NCI-H187 treated with DMSO at 0.1 percent for 48 hours (cell line): Measurements from ENCODE around the gene DUT.

ENCODE experiments used
- DNase-seq: peaks from one replicate; lab custom pipeline; 2025; lab: John Stamatoyannopoulos, UW

DUT gene

GRCh38 chr15:48330105-48330785 lies 984 bp upstream of the DUT start:
- DNase-seq, result no peak

GRCh38 chr15:48331796-48332641 lies 790 bp downstream of the DUT start:
- DNase-seq, result no peak

GRCh38 chr15:48332642-48333034 lies 1.4 kb downstream of the DUT start:
- no peak for DNase-seq

- no peak for DNase-seq
Measured at GRCh38 chr15:48333540-48333939, 2.3 kb downstream of the DUT start.

- DNase-seq, result no peak
Measured at GRCh38 chr15:48334260-48334659, 3.0 kb downstream of the DUT start.

- DNase-seq, result no peak
Measured at GRCh38 chr15:48336940-48337339, 5.7 kb downstream of the DUT start.

GRCh38 chr15:48337607-48338006 lies 6.4 kb downstream of the DUT start:
- no peak for DNase-seq

- no peak for DNase-seq
Measured at GRCh38 chr15:48340111-48340510, 8.9 kb downstream of the DUT start.

GRCh38 chr15:48343865-48344264 lies 12.6 kb downstream of the DUT start:
- DNase-seq, result no peak

GRCh38 chr15:48345516-48345915 lies 14.3 kb downstream of the DUT start:
- DNase-seq, result no peak

- DNase-seq, result peak; percentile 13
Measured at GRCh38 chr15:48352474-48353072, 21.3 kb downstream of the DUT start.

- DNase-seq, result no peak
Measured at GRCh38 chr15:48354694-48355303, 23.6 kb downstream of the DUT start.

GRCh38 chr15:48355377-48355776 lies 24.1 kb downstream of the DUT start:
- DNase-seq, result no peak

GRCh38 chr15:48358229-48359152 lies 27.3 kb downstream of the DUT start:
- no peak for DNase-seq

GRCh38 chr15:48360841-48361240 lies 29.6 kb downstream of the DUT start:
- DNase-seq, result no peak

GRCh38 chr15:48361685-48362084 lies 30.5 kb downstream of the DUT start:
- DNase-seq, result no peak

- DNase-seq, result no peak
Measured at GRCh38 chr15:48363474-48363873, 32.2 kb downstream of the DUT start.

GRCh38 chr15:48365575-48365974 lies 34.3 kb downstream of the DUT start:
- no peak for DNase-seq

- DNase-seq, result no peak
Measured at GRCh38 chr15:48366584-48367312, 35.5 kb downstream of the DUT start.

GRCh38 chr15:48367483-48367882 lies 36.3 kb downstream of the DUT start:
- no peak for DNase-seq

GRCh38 chr15:48370460-48370859 lies 39.2 kb downstream of the DUT start:
- DNase-seq, result no peak
